GM18499 (cell line): Measurements from ENCODE around the gene MAD1L1.
"Not testable (repeated sequence)": the region's sequence is repeated elsewhere in the genome, so short reads cannot be mapped to it uniquely, and the experiment has no call there.

Source experiments
- ATAC-seq: cut with Tn5 transposase; IDR thresholded peaks from one replicate; pipeline ENCODE4 v1.9.1; 2021; ENCODE audit warnings: moderate number of reproducible peaks; ENCODE audit not compliant: insufficient read depth, unreplicated experiment

The MAD1L1 gene

GRCh38 chr7:2000153-2000687 lies 232.5 kb downstream of the MAD1L1 start:
- ATAC-seq, result no peak

DNA sequence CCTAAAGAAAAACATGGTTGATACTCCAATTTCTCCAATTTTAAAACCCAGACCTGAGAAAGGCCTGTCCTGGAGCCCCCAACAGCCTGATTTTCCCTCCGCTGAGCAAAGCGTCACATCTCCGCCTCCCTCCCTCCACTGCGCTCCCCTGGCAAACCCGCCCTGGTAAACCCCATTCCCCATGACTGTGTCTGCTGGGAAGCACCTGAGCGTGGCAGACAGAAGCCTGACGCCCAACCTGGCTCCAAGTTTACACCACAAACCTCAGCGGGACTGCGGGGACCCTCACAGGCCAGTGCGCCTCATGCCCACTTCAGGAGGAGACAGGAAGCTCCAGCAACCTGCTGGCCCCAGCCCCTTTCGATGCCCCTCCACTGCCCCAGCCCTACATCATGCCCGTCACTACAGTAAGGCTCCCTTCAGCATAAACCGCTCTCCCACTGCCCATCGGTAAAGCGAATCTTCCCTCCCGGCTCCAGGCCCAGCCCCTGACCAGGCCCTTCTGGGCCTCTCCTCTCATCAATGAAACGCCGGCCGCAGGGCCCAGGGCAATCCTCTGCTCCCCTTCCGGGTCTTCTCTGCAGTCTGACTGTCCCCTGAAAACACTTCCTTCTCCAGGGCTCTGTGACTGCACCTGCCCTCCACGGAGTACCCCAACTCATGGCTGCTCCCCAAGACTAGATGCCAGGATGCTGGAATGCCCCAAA lies 233.3 kb downstream of the MAD1L1 start:
- no peak for ATAC-seq

- no peak for ATAC-seq
Measured at GRCh38 chr7:1998146-1998545, 234.6 kb downstream of the MAD1L1 start.

DNA sequence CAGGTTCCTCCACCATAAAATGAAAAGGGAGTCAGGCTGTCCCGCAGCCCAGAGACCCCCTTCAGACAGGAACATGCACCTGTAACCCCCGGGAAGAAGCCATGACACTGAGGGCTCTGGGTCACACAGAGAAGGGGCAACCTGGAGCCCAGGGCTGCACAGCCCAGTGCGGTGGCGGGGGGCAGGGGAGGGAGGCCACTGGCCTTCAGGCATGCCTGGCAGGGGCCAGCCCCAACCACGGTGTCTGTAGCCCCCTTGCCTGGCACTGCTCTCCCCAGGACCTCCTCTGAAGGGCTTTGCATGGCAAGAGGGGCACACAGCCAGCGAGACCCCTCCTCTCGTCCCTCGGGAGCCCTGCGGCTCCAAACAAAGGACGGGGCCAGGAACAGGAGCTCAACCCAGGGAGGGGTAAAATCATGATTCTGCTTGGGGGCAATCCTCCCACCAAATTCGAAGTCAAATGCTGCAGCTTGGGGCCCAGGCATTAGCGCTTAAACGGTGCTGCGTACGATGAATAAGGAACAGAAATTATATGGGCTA lies 235.1 kb downstream of the MAD1L1 start:
- ATAC-seq, result no peak

- no peak for ATAC-seq
Measured at GRCh38 chr7:1996816-1997215, 235.9 kb downstream of the MAD1L1 start.

GRCh38 chr7:1995911-1996420 lies 236.8 kb downstream of the MAD1L1 start:
- not testable (repeated sequence) for ATAC-seq

DNA sequence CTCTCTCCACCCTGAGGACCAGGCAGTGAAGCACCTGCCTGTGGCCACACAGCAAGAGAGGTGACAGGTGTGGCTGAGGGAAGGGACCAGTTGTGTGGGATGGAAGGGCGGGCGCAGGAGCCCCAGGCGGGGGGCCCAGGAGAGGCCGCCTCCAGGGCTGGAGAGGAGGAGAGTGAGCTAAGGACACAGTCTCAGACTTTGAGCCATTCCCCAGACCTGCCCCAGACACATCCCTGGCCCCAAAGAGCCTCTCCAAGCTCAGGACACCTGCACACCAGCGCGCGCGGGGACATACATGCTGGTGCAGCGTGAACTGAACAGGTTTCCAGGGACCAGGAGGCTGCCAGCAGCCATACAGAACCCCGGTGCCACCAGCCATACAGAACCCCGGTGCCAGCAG lies 237.3 kb downstream of the MAD1L1 start:
- no peak for ATAC-seq

- ATAC-seq, result no peak
Measured at GRCh38 chr7:1994931-1995330, 237.8 kb downstream of the MAD1L1 start.

GRCh38 chr7:1993776-1994740 lies 238.7 kb downstream of the MAD1L1 start:
- no peak for ATAC-seq

DNA sequence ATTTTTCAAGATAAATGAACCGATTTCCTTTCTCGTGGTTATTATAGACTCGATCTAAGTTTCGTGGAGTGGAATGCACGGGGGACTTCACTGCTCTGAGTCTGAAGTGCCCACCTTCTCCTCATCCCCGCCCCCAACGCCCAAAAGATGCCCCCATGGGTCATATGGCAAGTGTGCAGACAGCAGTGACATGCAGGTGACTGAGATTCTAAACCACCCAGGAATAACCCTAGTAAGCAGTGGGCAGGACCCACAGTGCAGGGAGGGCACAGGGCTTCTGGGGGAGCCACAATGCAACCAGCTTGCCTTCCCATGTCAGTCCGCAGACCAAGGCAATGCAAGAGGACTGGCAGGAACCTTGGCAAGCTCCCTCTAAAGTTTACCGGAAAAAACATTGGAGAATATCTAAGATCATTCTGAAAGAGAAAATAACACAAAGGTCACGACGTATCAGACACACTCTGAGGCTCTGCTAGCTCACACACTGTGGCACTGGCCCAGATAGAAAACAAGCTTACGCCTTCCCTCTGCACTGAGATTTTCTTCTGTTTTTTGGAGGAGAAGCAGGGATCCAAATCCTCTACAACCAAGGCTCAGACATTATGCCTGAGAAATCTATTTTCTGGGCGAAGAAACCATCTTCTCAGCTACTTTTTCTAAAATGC lies 239.6 kb downstream of the MAD1L1 start:
- no peak for ATAC-seq

GRCh38 chr7:1992554-1992953 lies 240.2 kb downstream of the MAD1L1 start:
- no peak for ATAC-seq

- no peak for ATAC-seq
Measured at GRCh38 chr7:1990001-1990670, 242.6 kb downstream of the MAD1L1 start.

DNA sequence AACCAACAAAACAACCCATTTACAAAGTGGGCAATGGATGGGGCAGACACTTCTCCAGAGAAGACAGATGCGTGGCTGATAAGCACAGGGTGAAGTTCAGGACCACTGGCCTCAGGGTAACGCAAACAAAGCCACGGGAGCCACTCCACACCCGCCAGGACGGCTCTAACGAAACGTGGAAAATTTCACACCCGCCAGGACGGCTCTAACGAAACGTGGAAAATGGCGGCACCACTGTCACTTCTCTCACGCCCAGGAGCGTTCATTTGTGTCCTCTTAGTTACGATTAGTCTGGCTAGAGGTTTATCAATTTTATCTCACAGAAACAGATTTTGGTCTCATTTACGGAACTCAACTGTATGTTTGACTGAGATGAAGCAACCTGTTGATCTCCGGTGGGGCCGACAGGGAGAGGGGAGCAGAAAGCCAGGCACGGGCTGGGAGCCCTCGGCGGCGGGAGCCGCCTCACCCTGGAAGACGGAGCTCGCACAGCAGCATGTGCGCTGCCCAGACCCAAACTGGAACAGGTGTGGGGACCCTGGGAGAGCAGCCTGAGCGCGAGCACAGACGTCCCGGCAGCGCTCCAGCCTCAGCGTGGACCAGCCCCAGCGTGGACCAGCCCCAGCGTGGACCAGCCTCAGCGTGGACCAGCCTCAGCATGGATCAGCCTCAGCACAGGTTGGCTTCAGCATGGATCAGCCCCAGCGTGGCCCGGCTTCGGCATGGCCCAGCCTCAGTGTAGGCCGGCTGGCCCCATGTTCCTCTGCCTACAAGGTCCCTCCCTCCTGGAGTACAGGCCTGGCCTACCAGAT lies 243.5 kb downstream of the MAD1L1 start:
- no peak for ATAC-seq

GRCh38 chr7:1988533-1988930 lies 244.2 kb downstream of the MAD1L1 start:
- no peak for ATAC-seq

- no peak for ATAC-seq
Measured at GRCh38 chr7:1987591-1988532, 244.9 kb downstream of the MAD1L1 start.

- no peak for ATAC-seq
Measured at GRCh38 chr7:1987084-1987535, 245.6 kb downstream of the MAD1L1 start.

DNA sequence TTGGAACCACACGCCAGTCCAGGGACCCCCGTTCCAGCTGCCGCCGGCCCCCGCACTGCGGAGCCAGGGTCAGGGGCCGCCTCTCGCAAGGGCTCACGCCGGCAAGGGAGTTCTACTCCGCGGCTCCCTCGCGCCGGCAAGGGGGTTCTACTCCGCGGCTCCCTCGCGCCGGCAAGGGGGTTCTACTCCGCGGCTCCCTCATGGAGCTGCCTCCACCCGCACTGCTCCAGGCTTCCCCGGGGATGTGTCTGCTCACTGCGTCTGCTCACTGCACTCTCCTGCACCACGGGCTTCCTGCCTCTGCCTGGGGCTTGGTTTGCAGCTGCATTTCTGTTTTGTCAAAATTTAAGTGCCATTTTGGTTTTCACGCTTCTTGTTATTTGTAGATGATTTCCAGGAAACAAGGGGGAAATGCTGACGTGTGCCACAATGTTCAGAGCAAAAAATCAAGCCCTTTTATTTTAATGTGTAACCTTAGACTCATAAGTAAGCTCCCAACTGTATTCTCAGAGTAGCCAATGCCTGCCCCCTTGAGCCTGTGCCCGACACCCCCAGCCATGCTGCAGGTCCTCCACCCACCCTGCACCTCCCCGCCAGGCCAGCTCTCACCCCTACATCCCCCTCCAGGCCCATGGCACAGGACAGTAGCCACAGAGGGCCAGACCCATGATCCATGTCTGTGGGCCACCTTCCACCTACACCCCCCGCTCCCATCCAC lies 246.2 kb downstream of the MAD1L1 start:
- ATAC-seq, result no peak
